ENCODE measurements around the gene ARHGEF17.

The ARHGEF17 gene

DNA sequence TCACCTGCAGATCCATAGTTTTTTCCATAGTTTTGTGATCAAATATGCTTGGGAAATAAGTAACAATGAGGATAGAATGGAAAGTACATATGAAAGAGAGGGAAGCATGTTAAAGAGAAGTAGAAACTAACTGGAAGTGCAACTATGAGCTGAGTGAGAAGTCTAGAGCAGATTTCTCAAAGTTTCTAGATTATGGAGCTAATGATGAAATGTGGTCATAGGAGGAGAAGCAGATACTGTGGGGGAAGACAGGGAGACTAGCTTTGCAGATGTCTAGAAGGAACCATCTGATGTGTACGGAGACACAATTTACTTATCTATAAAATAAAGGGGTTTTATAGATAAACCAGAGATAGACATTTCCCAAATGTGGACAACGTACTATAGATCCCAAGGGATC lies 105.2 kb downstream of the ARHGEF17 start:
- no peak overlapping the region for H3K9ac ChIP-seq (ENCODE audit: low read depth, low read length)
- peaks cover 3% of the 10 kb centered on the region for H3K36me3 ChIP-seq (ENCODE audit: insufficient read depth, low read length)
- H3K4me1 ChIP-seq (ENCODE audit: insufficient read depth, low read length), result peaks cover 3% of the 10 kb centered on the region; the same call in 1 of the 2 replicates
- H3K9me3 ChIP-seq (ENCODE audit: control insufficient read depth, insufficient read depth, low read length), result no peaks in the 10 kb centered on the region

DNA sequence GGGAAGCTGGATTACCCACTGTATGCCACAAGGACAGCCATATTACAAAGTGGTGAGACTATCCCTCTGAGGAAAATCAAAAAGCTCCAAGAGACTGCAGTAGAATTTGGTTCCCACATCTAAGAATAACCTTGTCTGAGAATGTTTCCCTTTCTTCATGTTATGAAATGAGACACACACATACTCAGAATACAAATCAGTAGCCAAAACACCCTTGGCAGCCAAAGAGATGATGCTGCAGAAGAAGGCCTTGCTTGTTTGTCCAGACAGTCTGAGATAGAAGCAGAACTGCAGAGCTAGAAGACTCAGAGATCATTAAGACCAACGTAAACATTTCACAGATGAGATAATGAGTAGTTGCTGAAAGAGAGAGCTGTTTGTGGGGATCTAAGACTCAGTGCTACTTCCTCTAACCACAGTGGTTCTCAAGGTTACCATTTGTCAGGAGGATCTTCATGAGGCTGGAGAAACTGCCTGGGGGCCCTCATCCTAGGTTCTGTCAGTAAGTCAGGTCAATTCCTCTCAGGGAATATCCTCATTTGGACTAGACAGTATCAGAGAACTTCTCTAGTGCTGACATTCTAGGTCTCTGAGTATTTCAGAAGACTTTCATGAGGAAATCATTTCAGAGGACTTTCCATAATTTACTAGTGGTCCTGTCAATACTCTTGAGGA lies 107.0 kb downstream of the ARHGEF17 start:
- H3K4me1 ChIP-seq (ENCODE audit: insufficient read depth, low read length), result peaks cover 3% of the 10 kb centered on the region; the same call in 1 of the 2 replicates
- peaks cover 3% of the 10 kb centered on the region for H3K36me3 ChIP-seq (ENCODE audit: insufficient read depth, low read length)
- no peak overlapping the region for H3K9ac ChIP-seq (ENCODE audit: low read depth, low read length)
- no peaks in the 10 kb centered on the region for H3K9me3 ChIP-seq (ENCODE audit: control insufficient read depth, insufficient read depth, low read length)

GRCh38 chr11:73415854-73416615 lies 108.0 kb downstream of the ARHGEF17 start:
- Histone ChIP-seq H3K9me3 (ENCODE audit: control insufficient read depth, insufficient read depth, low read length) (no peaks in the 10 kb centered on the region), H3K36me3 (ENCODE audit: insufficient read depth, low read length) (peaks cover 3% of the 10 kb centered on the region), H3K4me1 (ENCODE audit: insufficient read depth, low read length) (peaks cover 3% of the 10 kb centered on the region), H3K9ac (ENCODE audit: low read depth, low read length) (no peak overlapping the region)

DNA sequence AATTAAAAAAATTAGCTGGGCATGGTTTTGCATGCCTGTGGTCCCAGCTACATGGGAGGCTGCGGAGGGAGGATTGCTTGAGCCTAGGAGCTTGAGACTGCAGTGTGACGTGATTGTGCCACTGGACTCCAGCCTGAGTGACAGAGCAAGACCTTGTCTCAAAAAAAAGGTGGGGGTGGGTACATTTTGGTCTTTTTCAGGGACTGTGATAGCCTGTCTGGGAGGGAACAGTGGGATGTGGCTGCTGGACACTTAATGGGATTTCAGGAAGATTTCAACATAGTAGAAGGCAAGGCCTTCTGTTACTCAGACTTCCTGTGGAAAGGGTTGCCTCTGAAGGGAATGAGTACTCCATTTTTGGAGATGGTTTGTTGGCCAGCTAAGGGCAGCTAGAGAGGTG lies 108.7 kb downstream of the ARHGEF17 start:
- H3K9me3 ChIP-seq (ENCODE audit: control insufficient read depth, insufficient read depth, low read length), result no peaks in the 10 kb centered on the region
- peaks cover 3% of the 10 kb centered on the region for H3K36me3 ChIP-seq (ENCODE audit: insufficient read depth, low read length)
- peaks cover 8% of the 10 kb centered on the region for H3K4me1 ChIP-seq (ENCODE audit: insufficient read depth, low read length)
- H3K9ac ChIP-seq (ENCODE audit: low read depth, low read length), result no peak overlapping the region
